ENCODE results near the gene TADA2B.
"Not testable (repeated sequence)": the region's sequence is repeated elsewhere in the genome, so short reads cannot be mapped to it uniquely, and the experiment has no call there.

The TADA2B gene

DNA sequence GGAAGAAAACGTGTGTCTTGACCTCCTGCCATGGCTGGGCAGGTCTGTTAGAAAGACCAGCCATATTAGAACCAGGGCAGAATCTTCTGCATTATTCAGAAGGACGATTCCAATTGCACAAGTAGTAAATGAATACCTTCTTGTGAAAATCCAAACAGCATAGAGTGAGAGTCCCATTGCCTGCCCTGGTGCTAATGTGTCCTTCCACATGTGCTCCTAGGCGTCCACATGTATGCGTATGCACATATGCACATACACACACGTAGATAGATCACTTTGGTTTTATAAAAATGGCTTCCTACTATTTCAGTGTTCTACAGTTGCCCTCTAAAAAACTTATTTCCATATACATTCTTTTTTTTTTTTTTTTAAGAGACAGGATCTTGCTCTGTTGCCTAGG, 34.9 kb downstream of the TADA2B start:
- DNase-seq (ENCODE audit: low read depth in 2 of 2) = no peak

DNA sequence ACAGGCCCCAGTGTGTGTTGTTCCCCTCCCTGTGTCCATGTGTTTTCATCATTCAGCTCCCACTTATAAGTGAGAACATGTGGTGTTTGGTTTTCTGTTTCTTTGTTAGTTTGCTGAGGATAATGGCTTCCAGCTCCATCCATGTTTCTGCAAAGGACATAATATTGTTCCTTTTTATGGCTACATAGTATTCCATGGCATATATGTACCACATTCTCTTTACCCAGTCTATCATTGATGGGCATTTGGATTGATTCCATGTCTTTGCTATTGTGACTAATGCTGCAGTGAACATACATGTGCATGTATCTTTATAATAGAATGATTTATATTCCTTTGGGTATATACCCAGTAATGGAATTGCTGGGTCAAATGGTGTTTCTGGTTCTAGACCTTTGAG, 36.3 kb downstream of the TADA2B start:
- not testable (repeated sequence) for DNase-seq (ENCODE audit: low read depth in 2 of 2)

DNA sequence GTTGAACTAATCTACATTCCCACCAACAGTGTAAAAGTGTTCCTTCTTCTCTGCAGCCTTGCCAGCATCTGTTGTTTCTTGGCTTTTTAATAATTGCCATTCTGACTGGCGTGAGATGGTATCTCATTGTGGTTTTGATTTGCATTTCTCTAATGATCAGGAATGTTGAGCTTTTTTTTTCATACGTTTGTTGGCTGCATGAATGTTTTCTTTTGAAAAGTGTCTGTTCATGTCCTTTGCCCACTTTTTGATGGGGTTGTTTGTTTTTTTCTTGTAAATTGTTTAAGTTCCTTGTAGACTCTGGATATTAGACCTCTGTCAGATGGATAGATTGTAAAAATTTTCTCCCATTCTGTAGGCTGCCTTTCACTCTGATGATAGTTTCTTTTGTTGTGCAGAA, 36.7 kb downstream of the TADA2B start:
- DNase-seq (ENCODE audit: low read depth in 2 of 2) = not testable (repeated sequence)

DNA sequence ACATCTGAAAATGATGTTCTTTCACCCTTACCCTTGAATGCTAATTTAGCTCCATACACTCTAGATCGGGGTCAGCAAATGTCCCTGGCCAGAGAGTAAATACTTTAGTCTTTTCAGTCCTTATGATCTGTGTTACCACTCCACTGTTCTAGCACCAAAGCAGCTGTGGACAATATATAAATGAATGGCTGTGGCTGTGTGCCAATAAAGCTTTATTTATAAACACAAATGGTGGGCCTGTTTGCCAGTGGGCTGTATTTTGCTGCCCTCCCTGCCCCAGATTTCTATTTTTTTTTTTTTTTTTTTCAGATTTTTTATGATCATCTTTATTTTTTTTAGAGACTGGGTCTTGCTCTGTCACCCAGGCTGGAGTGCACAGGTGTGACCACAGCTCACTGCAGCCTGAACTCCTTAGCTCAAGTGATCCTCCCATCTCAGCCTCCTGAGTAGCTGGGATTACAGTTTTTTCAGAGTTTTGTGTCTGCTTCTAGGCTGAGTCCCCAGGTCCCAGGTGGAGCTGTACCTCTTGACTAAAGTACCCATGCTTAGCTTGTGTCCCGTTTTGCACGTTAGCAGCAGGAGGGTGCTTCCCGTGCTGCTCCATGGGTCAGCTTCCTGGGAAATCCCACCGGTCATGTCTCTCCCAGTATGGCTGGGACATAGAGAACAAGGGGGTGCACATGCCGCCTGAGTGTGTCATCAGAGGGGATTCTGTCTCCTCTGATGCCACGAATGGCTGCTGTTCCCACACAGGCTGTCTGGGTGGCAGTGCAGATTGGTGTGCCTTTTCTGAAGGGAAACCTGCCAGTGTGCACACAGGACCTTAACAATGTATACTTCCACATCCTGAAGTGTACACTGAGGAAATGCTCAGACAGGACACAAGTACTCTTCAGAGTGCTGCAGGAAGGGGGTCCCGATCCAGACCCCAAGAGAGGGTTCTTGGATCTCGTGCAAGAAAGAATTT, 40.7 kb downstream of the TADA2B start:
- no peak for DNase-seq (ENCODE audit: low read depth in 2 of 2)

DNA sequence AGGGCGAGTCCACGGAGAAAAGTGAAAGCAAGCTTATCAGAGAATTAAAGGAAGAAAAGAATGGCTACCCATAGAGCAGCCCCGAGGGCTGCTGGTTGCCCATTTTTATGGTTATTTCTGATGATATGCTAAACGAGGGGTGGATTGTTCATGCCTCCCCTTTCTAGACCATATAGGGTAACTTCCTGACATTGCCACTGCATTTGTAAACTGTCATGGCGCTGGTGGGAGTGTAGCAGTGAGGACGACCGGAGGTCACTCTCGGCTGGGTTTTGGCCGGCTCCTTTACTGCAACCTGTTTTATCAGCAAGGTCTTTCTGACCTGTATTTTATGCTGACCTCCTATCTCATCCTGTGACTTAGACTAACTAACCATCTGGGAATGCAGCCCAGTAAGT, 41.4 kb downstream of the TADA2B start:
- not testable (repeated sequence) for DNase-seq (ENCODE audit: low read depth in 2 of 2)

DNA sequence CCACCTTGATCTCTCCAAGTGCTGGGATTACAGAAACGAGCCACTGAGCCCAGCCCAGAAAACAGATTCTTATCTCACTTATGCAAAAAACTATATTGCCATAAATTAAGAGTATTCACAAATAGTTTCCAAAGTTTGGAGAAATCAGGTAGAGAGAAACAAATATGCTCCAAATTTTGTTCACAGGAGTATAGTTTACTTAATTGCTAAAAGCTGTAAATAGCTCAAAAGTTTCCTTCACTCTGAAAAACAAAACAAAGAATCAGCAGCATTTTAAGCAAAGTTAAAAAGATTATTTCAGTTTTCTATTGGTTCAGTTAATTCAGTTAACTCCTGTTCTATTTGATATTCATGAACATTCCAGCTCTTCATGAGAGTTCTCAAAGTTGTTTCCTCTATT, 43.2 kb downstream of the TADA2B start:
- no peak for DNase-seq (ENCODE audit: low read depth in 2 of 2)

DNA sequence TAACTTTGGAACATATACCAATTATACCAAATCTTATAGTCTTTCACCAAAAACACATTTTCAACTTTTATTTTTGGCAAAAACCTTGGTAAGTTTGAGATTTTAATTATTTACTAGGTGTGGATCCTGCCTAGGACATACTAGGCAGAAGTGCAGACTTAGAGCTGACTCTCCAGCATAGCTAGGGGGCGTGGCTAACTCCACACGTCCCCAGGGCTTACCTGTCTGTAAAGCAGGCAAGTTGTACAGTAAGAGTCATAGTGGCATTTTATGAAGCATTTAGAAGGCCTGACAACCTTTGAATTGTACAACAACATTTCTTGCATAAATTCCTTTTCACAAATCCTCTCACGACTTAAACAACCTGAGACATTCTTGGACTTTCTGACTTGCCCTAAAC, 43.9 kb downstream of the TADA2B start:
- no peak for DNase-seq (ENCODE audit: low read depth in 2 of 2)

DNA sequence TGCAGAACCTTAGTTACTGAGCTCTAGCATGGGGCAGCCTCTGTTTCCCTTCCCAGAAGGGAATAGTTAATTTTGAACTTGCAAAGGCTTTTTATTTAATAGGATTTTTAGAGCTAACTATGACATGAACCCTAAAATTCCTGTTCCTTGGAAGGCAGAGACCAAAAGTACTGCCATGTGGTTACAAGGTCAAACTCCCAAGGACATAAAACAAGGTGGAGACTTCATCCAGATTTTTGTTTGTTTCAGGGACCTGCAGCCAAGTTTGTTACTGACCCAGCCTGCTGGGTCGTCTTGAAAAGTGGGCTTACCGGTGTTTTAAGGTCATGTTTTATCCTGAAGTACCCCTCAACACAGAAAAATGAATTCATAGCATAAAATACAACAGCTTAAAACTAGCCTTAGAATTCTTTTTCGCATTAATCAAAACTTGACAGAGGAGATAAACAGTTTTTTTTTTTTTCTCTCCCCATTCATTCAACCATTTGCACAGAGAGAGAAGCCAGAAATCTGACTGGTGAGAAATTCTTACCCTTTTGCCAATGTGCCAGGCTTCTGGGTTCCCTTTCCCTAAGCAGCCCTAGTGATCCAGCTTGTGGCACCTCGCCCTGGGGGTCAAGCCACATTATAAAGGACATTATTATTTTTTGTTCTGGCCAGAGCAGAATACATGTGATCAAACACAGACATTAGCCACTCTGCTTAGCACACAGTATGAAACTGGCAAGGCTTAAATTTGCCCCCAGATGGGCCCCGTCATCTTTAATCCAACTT, 46.2 kb downstream of the TADA2B start:
- DNase-seq (ENCODE audit: low read depth in 2 of 2) = no peak

DNA sequence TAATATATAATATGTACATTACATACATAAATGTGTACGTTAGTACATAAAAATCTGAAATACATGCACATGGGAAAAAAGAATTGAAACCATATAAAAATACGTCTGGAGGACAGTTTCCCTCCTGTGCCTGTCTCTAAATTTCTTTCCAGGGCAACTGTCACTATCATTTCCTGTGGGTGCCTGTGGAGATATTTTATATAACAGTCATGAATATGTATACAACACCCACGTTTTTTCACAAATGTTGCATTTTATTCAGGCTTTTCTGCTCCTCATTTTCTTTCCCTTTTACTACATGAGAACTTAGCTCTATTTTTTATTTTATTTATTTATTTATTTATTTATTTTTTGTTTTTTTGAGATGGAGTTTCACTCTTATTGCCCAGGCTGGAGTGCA, 48.9 kb downstream of the TADA2B start:
- DNase-seq (ENCODE audit: low read depth in 2 of 2) = no peak

DNA sequence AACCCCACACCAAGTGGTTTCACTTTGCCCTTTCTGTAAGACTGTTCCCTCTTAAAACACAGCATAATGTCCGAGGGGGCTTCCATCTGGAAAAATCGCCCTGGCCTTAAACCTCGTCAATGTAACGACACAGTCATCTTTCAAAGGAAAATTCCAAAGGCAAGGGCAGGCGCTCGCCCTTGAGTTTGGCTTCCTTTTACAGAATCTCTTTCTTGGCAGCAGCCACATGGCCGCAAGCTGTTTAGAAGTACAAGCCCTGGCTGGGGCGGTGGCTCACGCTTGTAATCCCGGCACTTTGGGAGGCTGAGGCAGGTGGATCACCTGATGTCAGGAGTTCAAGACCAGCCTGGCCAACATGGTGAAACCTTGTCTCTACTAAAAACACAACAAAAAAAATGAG, 51.7 kb downstream of the TADA2B start:
- DNase-seq (ENCODE audit: low read depth in 2 of 2) = no peak

DNA sequence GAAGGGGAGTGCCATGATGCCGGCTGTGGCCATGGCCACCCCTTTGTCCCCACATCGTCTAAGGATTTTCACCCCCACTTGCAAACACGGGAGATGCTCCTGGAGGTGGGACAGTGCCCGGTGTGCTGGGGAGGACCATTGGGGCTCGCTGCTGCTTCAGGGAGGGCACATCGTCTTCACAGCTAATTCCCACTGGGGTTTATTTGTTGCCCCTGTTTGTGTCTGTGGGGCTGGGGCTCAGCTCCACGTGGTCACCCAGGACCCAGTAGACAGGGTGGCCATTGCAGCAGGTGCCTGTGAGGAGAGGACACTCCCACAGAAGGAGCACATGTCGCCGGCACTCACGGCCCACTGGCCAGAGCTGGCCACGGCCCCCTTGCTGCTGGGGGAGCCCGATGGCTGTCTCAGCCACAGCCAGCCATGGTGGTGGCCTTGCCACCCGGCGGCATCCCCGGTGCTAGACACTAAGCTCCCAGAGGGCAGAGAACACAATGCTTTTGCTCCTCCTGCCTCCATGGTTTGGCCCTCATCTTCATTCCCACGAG, 52.5 kb downstream of the TADA2B start:
- DNase-seq (ENCODE audit: low read depth in 2 of 2) = no peak

DNA sequence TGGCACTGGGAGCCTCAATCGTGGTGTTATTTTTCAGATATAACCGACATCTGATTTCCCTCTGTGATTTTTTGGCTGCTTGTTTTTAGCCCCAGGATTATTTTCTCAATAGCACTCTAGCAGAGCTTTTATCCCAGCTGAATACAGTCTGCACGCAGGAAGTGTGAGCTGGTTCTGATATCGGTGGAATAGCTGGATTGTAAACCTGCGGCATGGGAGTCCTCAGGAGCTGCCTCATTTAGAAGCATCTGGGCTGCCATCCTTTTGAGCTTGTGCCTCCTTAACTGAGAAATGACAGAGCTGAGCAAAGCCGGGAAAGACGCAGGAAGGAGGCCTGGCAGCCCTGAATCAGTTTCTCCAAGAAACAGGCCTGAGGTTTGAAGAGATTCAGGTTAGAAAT, 53.1 kb downstream of the TADA2B start:
- DNase-seq (ENCODE audit: low read depth in 2 of 2) = no peak

DNA sequence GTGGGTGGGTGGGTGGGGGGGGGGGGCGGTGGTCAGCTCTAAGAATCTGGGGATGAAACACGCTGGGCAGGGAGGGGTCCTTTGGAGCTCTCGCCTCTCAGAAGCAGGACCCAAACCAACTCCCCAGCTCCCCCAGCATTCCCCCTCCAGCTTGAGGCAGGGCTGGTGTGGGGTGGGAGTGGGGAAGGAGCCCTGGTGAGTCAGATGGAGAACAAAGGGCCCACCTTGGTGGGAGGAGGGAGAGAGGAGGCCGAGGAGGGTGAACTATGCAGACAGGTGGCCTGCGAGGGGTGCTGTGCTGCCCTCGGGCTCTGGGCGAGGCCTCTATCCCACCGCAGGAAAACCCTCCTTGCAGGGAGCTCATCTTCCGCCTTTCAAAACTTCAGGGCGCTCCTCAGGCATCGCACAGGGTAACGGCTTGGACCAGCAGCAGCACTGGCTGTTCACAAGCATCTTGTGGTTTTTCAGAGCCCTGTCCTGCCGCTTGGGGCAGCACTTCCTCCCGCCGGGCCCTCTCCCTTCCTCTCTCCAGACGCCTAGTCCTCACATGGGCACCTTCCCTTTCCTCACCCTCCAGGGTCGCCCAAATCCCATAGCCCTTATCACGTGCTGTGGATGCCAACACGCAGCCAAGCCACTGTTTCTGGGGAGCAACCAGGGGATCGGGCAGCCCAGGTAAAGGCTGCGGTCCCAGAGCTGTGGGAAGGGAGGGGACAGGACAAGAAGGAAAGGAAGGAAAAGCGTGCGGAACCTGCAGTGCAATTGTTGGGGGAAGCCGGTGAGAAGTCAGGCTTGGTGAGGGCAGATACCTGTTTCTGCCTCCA, 58.7 kb downstream of the TADA2B start:
- peak in 1 of 2 donors; percentile 24 for DNase-seq (ENCODE audit: low read depth in 2 of 2)

DNA sequence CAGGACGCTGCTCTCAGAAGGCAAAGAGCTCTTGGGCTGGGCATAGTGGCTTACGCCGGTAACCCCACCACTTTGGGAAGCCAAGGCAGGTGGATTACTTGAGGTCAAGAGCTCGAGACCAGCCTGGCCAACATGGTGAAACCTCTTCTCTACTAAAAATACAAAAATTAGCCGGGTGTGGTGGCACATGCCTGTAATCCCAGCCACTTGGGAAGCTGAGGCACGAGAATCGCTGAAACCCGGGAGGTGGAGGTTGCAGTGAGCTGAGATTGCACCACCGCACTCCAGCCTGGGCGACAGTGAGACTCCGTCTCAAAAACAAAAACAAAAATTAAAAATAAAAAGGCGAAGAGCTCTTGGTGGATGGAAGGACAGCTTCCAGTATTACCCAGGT, 59.3 kb downstream of the TADA2B start:
- not testable (repeated sequence) for DNase-seq (ENCODE audit: low read depth in 2 of 2)

DNA sequence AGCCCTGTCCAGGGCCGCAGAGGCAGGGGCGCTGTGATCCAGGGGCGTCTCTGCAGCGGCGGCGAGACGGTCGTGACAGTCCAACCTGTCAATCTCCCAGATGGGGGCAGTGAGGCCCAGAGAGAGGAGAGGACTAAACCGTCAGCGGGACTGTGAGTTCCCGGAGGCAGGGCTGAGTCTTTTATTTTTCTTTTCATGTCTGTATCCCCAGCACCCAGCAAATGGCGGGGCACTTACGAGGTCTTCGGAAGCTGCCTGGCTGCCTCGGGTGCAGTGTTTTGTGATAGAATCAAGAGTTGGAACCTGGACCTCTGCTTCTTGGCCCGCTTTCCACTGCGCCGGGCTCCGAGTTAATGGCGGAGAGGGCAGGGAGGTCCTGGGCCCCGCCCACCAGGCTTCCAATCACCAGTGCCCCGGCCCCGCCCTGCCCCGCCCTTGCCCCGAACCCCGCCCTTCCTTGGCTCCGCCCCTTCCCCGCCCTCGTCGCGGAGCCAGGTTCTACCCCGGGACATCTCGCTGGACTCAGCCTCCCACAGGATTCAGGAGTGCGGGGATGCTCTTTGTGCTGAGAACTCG, 59.9 kb downstream of the TADA2B start:
- DNase-seq (ENCODE audit: low read depth in 2 of 2) = peak; percentile 54 to 73

DNA sequence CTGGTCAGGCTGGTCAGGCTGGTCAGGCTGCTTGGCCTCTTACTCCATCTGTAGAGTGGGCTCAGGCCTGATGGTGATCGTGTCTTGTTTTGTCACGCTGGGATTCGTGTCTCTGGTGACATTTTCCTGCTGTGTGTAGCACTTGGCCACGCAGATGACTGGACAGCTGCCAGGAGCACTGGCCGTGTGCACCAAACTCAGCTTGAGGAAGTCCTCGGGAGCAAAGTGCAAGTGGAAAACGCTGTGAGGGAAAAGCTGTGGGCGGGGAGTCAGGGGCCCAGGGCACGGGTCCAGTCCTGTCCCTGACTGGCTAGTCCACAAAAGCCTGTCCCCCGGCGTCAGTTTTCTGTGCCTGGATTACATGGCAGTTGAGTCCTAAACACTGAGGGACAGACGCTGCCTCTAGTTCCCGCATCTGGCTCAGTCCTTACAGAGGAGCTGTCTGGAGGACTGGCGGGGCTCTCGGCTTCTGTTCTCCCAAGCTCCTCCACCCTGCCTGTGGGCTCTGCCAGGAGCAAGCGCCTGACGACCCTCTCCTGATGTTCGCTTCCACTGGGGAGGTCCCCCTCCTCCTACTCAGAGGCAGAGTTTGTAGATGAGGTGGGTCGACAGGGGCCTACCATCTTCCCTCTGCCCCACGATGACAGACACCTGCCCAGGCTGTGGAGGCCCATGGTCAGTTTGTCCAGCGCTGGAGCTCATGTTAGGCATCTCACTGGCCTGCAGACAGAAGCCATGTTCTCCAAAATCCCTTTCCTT, 60.6 kb downstream of the TADA2B start:
- DNase-seq (ENCODE audit: low read depth in 2 of 2) = no peak

DNA sequence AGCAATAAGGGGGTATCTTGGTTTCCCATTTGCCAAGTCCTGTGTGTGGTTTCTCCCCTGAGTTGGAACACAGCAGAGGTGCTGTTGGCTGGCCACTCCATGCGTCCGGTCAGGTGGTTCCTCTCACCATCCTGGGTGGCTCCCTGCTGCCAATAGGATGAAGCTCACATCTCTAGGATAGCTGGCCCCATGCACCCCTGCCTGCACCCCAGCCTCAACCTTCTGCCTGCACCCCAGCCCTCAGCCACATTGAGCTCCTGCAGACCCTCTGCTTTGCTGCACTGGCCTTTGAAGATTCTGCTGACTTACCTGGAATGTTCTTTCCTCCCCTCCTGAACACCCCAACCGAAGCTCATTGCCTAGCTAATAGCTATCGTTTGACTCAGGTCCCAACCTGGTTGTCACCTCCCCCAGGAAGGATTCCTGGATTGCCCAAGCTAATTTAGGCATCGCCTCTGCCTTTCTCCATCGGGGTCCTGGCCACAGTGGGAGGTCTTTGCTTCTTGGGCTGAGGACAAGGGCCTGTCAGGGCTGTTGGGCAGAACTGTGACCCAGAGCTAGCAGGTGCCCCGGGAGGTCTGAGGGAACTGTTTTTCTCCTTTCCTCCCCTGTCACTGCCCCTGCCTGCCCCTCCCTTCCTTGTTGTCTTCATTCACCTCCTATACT, 61.3 kb downstream of the TADA2B start:
- DNase-seq (ENCODE audit: low read depth in 2 of 2) = no peak

DNA sequence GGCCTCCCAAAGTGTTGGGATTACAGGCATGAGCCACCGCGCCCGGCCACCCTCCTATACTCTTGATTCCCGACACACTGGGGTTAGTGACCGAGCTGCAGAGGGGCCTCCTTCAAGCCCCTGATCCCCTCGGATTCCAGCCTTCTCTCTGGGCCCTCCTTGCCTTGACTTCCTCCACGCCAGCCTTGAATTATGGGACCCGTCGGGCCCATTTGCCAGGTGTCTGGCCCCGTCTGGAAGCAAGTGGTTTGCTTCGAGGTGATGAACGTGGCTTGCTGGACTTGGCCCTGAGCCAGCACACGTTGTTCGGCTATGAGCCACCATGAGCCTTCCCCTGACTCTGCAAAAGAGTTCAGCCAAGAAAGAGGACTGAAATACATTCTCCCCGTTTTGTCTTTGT, 62.1 kb downstream of the TADA2B start:
- DNase-seq (ENCODE audit: low read depth in 2 of 2) = no peak

DNA sequence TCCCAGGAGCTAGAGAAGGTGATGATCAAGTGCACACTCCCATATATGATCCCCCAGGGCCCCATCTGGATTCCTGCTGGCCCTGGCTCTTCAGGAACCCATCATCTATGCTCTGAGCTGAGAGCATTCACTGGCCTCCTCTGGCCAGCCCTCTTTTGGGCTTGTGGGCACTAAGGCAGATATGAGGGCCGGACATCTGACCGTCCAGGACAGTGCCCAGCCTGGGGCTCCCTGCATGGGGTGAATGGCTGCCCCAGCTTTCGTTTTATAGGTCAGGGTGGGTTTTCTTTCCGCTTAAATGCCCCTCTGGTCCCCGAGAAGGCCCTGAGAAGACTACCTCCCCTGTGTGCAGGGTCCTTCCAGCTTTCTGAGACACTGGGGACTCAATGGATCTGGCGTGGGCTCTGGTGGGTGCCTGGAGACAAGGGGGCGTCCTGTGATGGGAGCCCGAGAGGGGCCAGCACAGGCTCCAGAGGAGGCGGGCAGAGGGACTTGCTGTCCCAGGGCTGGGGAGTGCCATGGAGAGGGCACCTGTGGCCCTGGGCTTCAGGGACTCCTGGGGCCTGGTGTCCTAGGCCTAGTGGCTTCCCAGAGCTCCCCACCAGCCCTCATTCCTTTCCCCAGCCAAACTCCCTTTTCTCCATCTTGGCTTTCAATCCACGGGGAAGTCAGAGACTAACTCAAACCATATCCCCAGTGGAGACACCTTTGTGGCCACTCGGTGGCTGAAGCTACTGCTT, 64.2 kb downstream of the TADA2B start:
- no peak for DNase-seq (ENCODE audit: low read depth in 2 of 2)
